B cell (primary cell): Measurements from ENCODE around the gene RING1. TPM values are rescaled to one million over a fixed set of nuclear protein-coding genes. Genes with fewer than 3 reads are reported as not detected.

ENCODE experiments used
- ATAC-seq: fragments of 200-7000 bp; cut with Tn5 transposase; one replicate; pipeline ENCODE4 v1.10.0; 2021; ENCODE audit warnings: low read depth, mild to moderate bottlenecking, moderate number of reproducible peaks, moderate library complexity
- CTCF ChIA-PET: fragments of 350-600 bp; sonication (Branson Sonifier 250); formaldehyde crosslinking; loops from one replicate; lab custom pipeline; 2021; ENCODE audit warnings: antibody characterized with exemption, inconsistent platforms; lab: Charles Lee
- POLR2A ChIA-PET: fragments of 350-600 bp; sonication (Branson Sonifier 250); formaldehyde crosslinking; loops from one replicate; lab custom pipeline; 2021; ENCODE audit warnings: antibody characterized with exemption; lab: Charles Lee
- DNase-seq: peaks from one replicate; pipeline ENCODE4 v3.0.0; 2013
- H2AFZ ChIP-seq: 2 replicates; pipeline ENCODE4 v1.6.1; 2012; ENCODE audit warnings: mild to moderate bottlenecking, low read depth, low read length; ENCODE audit not compliant: insufficient read depth, poor library complexity, severe bottlenecking
- H3K27ac ChIP-seq, 2 donors: 1 replicate in 1 of 2; 2 replicates in 1 of 2; pipeline ENCODE4 v1.5.1; 2012 to 2013; ENCODE audit warnings: low read length in 2 of 2, mild to moderate bottlenecking in 2 of 2, moderate library complexity in 1 of 2
- H3K27me3 ChIP-seq, 4 experiments: fragments of 200-600 bp in 1 of 4; sonication (generic) in 1 of 4; replicated peaks in 1 of 4; 1 replicate in 2 of 4; 2 replicates in 2 of 4; pipeline versions ENCODE4 v1.6.1 to v1.7.0; 2013 to 2016; ENCODE audit warnings: low read length in 3 of 4, mild to moderate bottlenecking in 2 of 4, mixed read lengths in 1 of 4, moderate library complexity in 1 of 4; ENCODE audit not compliant: insufficient read depth in 4 of 4, control insufficient read depth in 3 of 4; ENCODE audit errors: control extremely low read depth in 1 of 4
- H3K36me3 ChIP-seq, 2 experiments: replicated peaks in 1 of 2; 1 replicate in 1 of 2; 2 replicates in 1 of 2; pipeline versions ENCODE4 v1.6.1 to v1.7.1; 2013; ENCODE audit warnings: low read length in 1 of 2; ENCODE audit not compliant: insufficient read depth in 2 of 2, control insufficient read depth in 1 of 2; ENCODE audit errors: control extremely low read depth in 1 of 2, extremely low read depth in 1 of 2
- H3K4me1 ChIP-seq, 2 donors: fragments of 200-600 bp in 1 of 2; sonication (generic) in 1 of 2; 1 replicate in 1 of 2; 2 replicates in 1 of 2; pipeline versions ENCODE4 v1.5.1 to v1.6.1; 2013 to 2017; ENCODE audit warnings: low read length in 2 of 2; ENCODE audit not compliant: control insufficient read depth in 2 of 2, insufficient read depth in 2 of 2
- H3K4me2 ChIP-seq: replicated peaks from 2 replicates; pipeline ENCODE3; 2012; ENCODE audit warnings: mild to moderate bottlenecking, low read depth, low read length; ENCODE audit not compliant: poor library complexity, severe bottlenecking
- H3K4me3 ChIP-seq, 5 experiments: fragments of 200-600 bp in 1 of 5; sonication (generic) in 1 of 5; 1 replicate in 3 of 5; 2 replicates in 2 of 5; pipeline versions ENCODE4 v1.5.1 to v1.7.0; 2011 to 2016; ENCODE audit warnings: low read length in 4 of 5, mild to moderate bottlenecking in 4 of 5, low read depth in 2 of 5, control low read depth in 1 of 5, moderate library complexity in 1 of 5; ENCODE audit not compliant: insufficient read depth in 1 of 5; ENCODE audit errors: control extremely low read depth in 1 of 5, extremely low read depth in 1 of 5
- H3K79me2 ChIP-seq: fragments of 200-600 bp; sonication (generic); one replicate; pipeline ENCODE4 v1.6.0; 2016; ENCODE audit warnings: low read length; ENCODE audit not compliant: control insufficient read depth, insufficient read depth
- H3K9ac ChIP-seq: fragments of 200-600 bp; sonication (generic); 2 replicates; pipeline ENCODE4 v1.6.1; 2017; ENCODE audit warnings: mild to moderate bottlenecking, low read length, moderate library complexity
- H3K9me3 ChIP-seq, 3 donors: one replicate each; pipeline versions ENCODE4 v1.6.1 to v1.7.1; 2013; ENCODE audit warnings: low read length in 2 of 3; ENCODE audit not compliant: control insufficient read depth in 2 of 3, insufficient read depth in 1 of 3; ENCODE audit errors: control extremely low read depth in 1 of 3
- H4K20me1 ChIP-seq: 2 replicates; pipeline ENCODE4 v1.6.0; 2012; ENCODE audit warnings: mild to moderate bottlenecking, low read length; ENCODE audit not compliant: insufficient read depth, control insufficient read depth, poor library complexity, severe bottlenecking
- H3K27ac Mint-ChIP-seq: one replicate; pipeline ENCODE4 v1.8.0; 2021; ENCODE audit warnings: mixed read lengths
- H3K27me3 Mint-ChIP-seq: one replicate; pipeline ENCODE4 v1.8.0; 2021; ENCODE audit warnings: mixed read lengths
- H3K4me1 Mint-ChIP-seq: one replicate; pipeline ENCODE4 v1.8.0; 2021; ENCODE audit warnings: mixed read lengths
- H3K4me3 Mint-ChIP-seq: one replicate; pipeline ENCODE4 v1.8.0; 2021; ENCODE audit warnings: mixed read lengths
- H3K9me3 Mint-ChIP-seq: one replicate; pipeline ENCODE4 v1.8.0; 2022; ENCODE audit warnings: mixed read lengths; ENCODE audit not compliant: insufficient read depth
- EZH2 ChIP-seq: IDR thresholded peaks from 2 replicates; pipeline ENCODE4 v1.6.1; 2012; ENCODE audit warnings: borderline replicate concordance, low read depth, mild to moderate bottlenecking, moderate library complexity, low read length; ENCODE audit not compliant: insufficient read depth, poor library complexity, severe bottlenecking
- WGBS: methylation state at CpG from one replicate; pipeline ENCODE4 v1.1.5; 2013; ENCODE audit warnings: missing lambda C conversion rate; ENCODE audit not compliant: insufficient coverage; 5-methylcytosine and 5-hydroxymethylcytosine counted together
- intact Hi-C: fragments of 100-400 bp; cut with micrococcal nuclease; formaldehyde crosslinking; loops from one replicate; pipeline ENCODE4 v1.10.0; 2022
- polyA plus RNA-seq: library from polyadenylated mRNA; depleted of rRNA; stranded (reverse); fragments of >200 nt; gene quantifications from 2 replicates; pipeline ENCODE4 v1.2.3, GENCODE V29; 2012
- total RNA-seq, 2 donors: library from RNA; stranded (reverse); fragments of 120-200 nt in 1 of 2; gene quantifications; 1 replicate in 1 of 2; 2 replicates in 1 of 2; pipeline versions ENCODE4 v1.2.3 to v1.2.4, GENCODE V29; 2013 to 2022
- TF ChIP-seq, protein P1 (sequence below): fragments of 200-600 bp; IDR thresholded peaks from one replicate; pipeline ENCODE4 v1.8.0; 2022; ENCODE audit warnings: antibody characterized with exemption, mild to moderate bottlenecking

Gene RING1
- total and polyA plus RNA-seq, 2 donors (not counting 1 experiment from before 2014, with no cell fraction given) = 37.1 to 44.2 TPM

DNA sequence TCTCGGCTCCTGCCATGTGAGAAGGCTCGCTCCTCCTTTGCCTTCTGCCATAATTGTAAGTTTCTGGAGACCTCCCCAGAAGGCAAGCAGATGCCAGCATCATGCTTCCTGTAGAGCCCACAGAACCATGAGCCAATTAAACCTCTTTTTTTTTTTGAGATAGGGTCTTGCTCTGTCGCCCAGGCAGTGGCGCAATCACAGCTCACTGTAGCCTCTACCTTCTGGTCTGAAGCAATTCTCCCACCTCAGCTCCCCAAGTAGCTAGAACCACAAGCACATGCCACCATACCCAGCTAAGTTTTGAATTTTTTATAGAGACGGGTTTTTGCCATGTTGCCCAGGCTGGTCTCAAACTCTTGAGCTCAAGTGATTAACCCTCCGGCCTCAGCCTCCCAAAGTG is 28.6 kb downstream of the RING1 start:
- Histone ChIP-seq H3K79me2 (no peaks in the 10 kb centered on the region), H4K20me1 (no peaks in the 10 kb centered on the region), H2AFZ (no peak overlapping the region), H3K27ac (no peak overlapping the region), H3K27me3 (peaks cover 0 to 24% (median 3%) of the 10 kb centered on the region in 4 experiments), H3K4me1 (no peaks in the 10 kb centered on the region), H3K4me2 (no peak overlapping the region), H3K9me3 (no peaks in the 10 kb centered on the region), H3K36me3 (no peaks in the 10 kb centered on the region), H3K4me3 (no peak overlapping the region), H3K9ac (no peak overlapping the region)
- ATAC-seq = no peak
- Mint-ChIP-seq H3K4me1 (peaks cover 2% of the 10 kb centered on the region), H3K27me3 (peaks cover 53% of the 10 kb centered on the region), H3K4me3 (no peak overlapping the region), H3K9me3 (no peaks in the 10 kb centered on the region), H3K27ac (no peak overlapping the region)
- CTCF ChIA-PET = interaction anchor here (1.2 to 1.5 kb wide), 2 partner anchors 11 to 237 kb away, joined by 4 to 7 read pairs; no protein-coding TSS in a partner anchor
- no peak for DNase-seq
- 95% methylated on average over 6 of the region's 6 CpGs for WGBS
- POLR2A ChIA-PET = interaction anchor here (0.7 kb wide), 1 partner anchor 156 kb away, joined by 5 read pairs; no protein-coding TSS in a partner anchor
- intact Hi-C loops = no loop called here
- TF ChIP-seq EZH2 = no peak
- TF ChIP-seq, protein P1, sequence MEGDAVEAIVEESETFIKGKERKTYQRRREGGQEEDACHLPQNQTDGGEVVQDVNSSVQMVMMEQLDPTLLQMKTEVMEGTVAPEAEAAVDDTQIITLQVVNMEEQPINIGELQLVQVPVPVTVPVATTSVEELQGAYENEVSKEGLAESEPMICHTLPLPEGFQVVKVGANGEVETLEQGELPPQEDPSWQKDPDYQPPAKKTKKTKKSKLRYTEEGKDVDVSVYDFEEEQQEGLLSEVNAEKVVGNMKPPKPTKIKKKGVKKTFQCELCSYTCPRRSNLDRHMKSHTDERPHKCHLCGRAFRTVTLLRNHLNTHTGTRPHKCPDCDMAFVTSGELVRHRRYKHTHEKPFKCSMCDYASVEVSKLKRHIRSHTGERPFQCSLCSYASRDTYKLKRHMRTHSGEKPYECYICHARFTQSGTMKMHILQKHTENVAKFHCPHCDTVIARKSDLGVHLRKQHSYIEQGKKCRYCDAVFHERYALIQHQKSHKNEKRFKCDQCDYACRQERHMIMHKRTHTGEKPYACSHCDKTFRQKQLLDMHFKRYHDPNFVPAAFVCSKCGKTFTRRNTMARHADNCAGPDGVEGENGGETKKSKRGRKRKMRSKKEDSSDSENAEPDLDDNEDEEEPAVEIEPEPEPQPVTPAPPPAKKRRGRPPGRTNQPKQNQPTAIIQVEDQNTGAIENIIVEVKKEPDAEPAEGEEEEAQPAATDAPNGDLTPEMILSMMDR = no peak

DNA sequence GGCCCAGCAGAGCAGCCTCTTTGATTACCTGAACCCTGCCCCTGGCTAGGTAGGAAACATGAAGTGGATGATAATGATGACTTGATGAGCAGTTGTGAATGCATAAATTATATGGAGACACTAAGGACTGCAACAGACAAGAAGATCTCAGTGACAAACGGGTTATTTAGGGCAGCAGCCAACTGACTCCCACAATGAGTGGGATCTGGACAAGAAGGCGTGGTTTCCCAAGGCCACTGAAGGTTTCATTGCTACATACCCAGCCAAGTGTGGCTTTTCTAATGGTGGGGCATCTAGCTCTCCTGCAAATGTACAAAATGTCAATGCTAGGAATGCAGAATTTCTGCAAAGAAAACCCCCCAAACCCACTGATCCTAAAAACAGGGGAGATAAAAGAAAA is 29.4 kb downstream of the RING1 start:
- Histone ChIP-seq H3K4me1 (no peaks in the 10 kb centered on the region), H3K36me3 (no peaks in the 10 kb centered on the region), H3K27me3 (peaks cover 0 to 24% (median 3%) of the 10 kb centered on the region in 4 experiments), H3K79me2 (no peaks in the 10 kb centered on the region), H4K20me1 (no peaks in the 10 kb centered on the region), H3K4me3 (no peak overlapping the region), H3K27ac (no peak overlapping the region), H3K4me2 (no peak overlapping the region), H3K9me3 (no peaks in the 10 kb centered on the region), H3K9ac (no peak overlapping the region), H2AFZ (no peak overlapping the region)
- POLR2A ChIA-PET = interaction anchor here (0.6 kb wide), 1 partner anchor 237 kb away, joined by 6 read pairs; no protein-coding TSS in a partner anchor
- H3K27me3 Mint-ChIP-seq = peaks cover 49% of the 10 kb centered on the region
- H3K4me3 Mint-ChIP-seq = no peak overlapping the region
- DNase-seq (no peak), ATAC-seq (no peak)
- peaks cover 3% of the 10 kb centered on the region for H3K4me1 Mint-ChIP-seq
- no peak overlapping the region for H3K27ac Mint-ChIP-seq
- CTCF ChIA-PET = interaction anchor here (1.1 to 1.2 kb wide), 4 partner anchors 33 to 237 kb away, joined by 3 to 4 read pairs (median 4); partner anchors contain the start of gene VPS52
- no peaks in the 10 kb centered on the region for H3K9me3 Mint-ChIP-seq
- TF ChIP-seq, protein P1 = no peak
- TF ChIP-seq EZH2 = no peak
- intact Hi-C loops = no loop called here
- WGBS = 80% methylated on average over 2 of the region's 2 CpGs
